ENCODE measurements around the gene DNMT3L.
"Not testable (repeated sequence)": the region's sequence is repeated elsewhere in the genome, so short reads cannot be mapped to it uniquely, and the experiment has no call there.

The DNMT3L gene

DNA sequence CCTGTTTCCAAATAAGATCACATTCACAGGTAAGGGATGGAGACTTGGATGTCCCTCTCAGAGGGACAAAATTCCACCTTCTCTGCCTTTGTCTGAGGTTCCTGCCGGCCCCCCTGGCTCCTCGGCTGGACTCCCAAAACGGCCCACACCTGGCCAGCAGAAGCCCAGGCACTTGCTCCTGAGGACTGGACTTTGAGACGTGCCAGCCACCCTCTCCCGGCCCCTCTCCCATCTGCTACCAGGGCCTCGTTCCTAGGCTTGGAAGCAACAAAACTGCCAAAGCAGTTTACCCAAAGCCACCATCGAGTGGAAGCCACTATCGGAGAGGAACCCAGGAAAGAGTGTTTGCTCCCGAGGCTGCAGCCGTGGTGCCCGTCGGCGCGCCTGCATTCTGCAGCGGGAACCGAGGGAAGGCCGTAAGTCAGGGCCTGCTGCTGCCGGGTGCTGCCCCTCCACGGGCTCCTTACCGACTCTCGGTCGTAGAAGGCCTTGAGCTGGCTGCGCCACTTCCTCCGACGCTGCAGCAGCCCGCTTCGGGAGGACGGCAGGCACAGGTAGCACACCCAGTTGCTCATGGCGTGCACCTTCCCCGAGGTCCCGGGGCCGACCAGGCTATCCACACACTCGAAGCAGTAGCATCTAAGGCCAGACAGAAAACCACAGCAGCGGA is 3.5 kb downstream of the DNMT3L start:
- intact Hi-C loops (cut with DNase I), result no loop called here
- peak in 1 of 10 donors; percentile 79 for DNase-seq

DNA sequence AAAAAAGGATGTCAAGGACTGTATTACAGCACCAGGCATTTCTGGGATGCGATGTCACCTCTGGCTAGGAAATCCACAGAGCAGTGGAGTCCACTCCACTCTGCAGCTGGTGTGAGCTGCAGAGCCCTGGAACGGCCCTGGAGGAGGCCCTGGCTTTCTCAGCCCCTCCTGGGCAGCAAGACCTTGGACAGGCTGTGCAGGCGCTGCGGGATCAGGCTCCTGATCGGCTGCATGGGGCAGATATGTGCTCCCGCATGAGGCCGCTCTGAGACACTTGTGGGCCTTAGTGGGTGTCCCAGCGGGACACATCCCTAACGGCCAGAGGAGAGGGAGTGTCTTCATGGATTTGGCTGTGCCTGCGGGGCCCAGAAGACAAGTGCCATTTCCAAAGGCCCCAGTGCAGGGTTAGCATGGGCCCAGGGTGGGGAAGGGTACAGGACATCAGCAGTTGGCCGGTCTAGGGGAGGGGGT is 6.2 kb downstream of the DNMT3L start:
- peak in 3 of 10 donors; percentile 24 to 55 (median 55) for DNase-seq
- intact Hi-C loops (cut with DNase I), result no loop called here

DNA sequence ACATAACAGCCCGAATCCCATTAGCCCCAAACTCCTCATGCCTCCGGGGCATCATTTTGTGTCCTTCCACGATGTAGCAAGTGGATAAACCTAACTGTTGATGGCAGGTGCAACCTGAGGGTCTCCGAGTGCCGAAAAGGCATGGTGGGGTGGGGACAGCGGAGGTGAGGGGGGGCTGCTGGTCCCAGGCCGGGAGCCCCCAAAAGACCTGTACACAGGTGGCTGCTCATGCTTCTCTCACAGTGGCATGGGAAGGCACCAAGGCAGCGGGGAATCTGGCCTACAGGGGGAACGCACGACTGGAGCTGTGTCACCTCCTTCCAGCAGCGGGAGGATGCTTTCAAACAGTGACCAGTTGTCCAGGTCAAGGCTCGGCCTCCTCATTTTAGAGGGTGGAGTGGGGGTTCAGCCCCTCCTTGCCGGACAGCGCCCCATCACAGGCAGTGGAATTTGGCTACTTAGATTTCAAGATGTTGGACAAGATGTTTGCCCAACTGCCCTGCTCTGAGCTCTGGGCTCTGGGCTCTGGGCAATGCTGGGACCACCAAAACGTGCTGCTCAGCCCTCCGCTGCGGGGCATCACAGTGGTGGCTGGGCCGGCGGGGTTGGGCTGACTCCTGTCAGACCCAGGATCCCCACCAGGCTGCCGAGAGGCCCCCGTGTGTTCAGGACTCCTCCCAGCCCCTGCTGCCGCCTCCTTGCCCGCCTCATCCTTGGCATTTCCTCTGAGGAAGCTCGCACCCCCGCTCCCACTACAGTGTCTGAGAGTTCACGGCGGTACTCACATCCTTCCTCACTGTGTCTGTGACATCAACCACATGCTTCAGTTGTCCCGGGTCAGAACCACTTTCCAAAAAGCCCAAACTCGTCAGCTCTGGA is 7.6 kb downstream of the DNMT3L start:
- intact Hi-C loops (cut with DNase I), result no loop called here
- peak in 3 of 10 donors; percentile 52 to 80 (median 64) for DNase-seq

DNA sequence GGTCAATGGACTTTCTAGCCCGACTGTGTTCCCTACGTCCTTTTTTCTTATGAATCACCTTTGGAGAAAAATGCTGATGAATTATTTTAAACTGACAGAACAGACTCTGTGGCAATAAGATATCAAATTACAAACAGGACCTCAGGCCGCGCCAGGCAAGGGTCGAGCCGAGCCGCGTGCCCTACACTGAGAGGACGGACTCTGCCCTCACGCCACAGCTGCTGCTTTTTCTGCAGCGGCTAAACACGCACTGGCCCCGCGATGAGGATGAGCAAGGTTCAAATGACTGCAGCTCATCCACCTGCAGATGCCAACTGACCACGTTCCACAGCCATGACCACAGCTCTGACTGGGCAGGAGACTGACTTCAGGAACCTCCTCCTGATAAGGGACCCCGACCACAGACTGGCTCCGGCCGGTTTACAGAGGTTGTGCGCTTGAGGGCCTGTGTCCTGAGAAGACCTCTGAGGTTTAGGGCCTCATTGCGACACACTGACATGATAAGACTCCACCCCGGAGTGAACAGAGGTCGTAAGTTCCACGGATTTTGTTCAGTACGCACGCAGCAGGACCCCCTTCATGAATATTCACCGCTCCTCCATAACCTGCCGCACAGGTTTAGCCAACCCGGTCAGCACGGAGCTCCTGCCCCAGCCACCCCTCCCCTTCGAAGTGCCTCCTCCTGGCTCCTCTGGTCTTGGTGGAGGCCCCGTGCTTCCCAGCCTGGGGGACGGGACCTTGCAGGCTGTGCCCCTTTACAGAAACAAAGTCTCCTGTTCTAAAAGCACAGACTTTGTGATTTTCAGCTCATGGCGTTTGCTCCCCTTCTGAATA is 12.3 kb downstream of the DNMT3L start:
- intact Hi-C loops (cut with DNase I); DNase-seq: not testable (repeated sequence)

DNA sequence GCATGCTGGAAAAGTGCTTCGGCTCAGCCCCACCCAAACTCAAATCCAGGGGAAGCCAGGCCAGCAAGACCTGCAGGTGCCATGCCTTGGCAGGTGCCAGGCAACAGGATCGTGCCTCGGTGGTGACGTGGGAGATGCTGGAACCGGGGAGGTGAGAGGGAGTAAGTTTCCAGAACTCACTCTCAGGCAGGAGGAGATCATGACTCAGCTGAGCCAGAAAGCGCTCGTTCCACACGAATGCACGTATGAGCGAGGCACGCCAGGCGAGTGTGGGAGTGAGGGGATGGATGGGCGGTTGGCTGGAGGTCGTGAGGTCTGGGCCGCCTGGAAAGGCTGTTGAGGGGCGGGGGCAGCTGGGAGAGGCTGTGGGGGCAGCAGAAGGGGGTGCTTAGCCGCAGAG is 13.8 kb downstream of the DNMT3L start:
- intact Hi-C loops (cut with DNase I); DNase-seq: not testable (repeated sequence)

DNA sequence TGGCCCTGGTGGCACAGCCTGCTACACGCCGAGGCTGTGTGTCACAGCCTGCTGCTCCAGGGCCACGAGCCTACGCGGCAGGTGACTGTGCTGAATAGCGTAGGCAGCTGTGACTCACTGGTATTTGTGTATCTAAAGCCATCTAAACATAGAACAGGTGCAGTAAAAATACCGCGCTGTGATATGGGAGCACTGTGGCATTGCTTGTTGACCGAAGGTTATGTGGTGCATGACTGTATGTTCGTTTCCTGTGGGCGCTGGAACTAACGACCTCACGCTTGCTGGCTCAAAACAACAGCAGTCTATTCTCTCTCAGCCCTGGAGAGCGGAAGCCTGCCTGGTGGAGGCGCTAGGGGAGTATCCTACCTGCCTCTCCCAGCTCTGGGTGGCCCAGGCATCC is 17.7 kb downstream of the DNMT3L start:
- intact Hi-C loops (cut with DNase I); DNase-seq: not testable (repeated sequence)

DNA sequence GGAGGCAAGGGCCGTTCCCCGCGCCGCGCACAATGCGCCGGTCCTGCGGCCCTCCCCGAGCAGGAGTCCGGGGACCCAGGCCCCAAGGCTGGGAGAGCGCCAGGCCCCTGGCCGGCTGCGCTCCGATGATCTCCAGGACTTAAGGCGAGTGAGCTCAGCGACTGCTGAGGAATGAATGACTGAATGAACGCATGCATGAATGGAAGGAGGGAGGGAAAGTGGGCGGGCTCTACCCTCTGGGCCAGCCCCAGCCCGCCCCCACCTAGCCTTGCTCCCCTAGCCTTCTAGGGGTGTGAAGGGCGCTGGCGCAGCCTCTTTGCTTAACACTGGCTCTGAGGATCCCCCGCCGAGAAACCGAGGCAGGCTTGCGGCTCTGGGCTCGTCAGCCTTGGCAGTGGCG is 20.4 kb downstream of the DNMT3L start:
- DNase-seq; intact Hi-C loops (cut with DNase I): not testable (repeated sequence)

DNA sequence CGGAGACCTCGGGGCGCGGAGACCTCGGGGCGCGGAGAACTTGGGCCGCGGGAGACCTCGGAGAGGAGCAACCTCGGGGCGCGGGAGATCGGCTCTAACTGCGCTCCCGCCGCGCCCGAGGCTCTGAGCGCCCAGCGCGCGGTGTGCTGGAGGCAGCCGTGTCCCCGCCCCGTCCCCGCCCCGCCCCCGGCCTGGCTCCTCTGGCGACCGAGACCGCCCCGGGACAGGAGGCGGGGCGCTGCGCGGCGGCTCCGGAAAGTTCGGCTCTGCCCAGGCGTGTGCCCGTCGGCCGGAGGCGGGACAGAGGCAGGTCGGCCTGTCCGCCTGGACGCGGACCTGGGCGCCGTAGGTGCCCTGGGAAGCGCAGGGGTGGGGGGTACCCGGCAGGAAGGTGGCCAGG is 20.9 kb downstream of the DNMT3L start, which contains the start of gene ICOSLG:
Gene ICOSLG (minus strand): TSS at position 102 of the 400 bp plus-strand sequence. CDS start 126 bp downstream, outside the sequence.
- intact Hi-C loops (cut with DNase I), result not testable (repeated sequence)

DNA sequence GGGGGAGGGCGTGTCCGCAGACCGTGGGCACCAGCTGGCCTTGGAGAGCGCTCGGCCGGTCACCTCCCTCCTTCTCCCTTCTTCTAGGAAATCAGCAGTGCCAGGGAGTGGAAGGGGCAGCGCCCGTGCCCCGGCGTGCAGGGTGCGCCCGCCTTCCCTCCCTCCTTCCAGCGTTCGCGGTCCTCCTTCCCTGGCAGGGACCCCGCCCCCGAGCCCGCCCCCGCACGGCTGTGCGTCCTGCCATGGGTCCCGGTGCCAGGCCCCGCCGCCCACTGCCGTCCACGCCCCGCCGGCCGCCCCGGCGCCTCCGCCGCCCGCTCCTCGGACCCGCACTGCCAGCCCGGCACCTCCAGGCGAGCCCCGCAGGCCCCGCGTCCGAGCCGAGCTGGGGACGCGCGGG is 21.3 kb downstream of the DNMT3L start:
- DNase-seq; intact Hi-C loops (cut with DNase I): not testable (repeated sequence)

More for the DNA sequence above, 20.9 kb downstream of the DNMT3L start, which contains the start of gene ICOSLG:
- not testable (repeated sequence) for DNase-seq

DNA sequence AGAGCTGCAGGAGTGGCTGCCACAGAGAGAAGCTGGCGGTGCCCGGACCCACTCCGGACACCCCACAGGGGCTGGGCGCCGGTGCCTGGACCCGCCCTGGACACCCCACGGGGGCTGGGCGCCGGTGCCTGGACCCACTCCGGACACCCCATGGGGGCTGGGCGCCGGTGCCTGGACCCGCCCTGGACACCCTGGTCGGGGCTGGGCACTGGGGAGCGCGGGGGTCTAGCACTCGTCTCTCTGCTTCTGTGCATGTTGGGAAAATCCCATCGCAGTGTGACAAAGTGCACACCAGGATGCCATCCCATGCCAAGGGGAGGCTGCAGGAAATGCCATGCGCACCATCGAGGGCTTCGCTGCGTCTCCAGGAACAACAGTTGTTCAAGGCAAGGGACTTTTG is 32.1 kb downstream of the DNMT3L start:
- intact Hi-C loops (cut with DNase I), result not testable (repeated sequence)

DNA sequence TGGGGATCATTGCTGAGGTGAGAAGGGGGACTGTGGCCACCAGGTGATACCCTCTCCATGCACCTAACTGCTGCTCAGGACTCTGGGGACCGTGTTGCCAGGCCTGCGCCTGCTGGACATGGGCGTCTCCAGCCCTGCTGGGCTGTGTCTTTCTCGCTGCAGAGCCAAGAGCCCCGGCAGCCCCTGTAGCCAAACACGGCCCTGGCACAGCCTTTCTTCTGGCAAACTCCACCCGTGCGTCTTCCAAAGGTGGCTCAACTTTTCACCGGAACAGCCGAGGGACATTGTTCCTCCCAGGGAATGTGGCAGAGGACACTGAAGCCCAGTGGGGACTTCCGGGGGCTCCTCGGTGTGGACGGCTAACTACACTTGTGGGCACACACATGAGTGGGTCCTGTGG is 33.6 kb downstream of the DNMT3L start:
- DNase-seq; intact Hi-C loops (cut with DNase I): not testable (repeated sequence)

More for the DNA sequence above, 32.1 kb downstream of the DNMT3L start:
- peak in 2 of 10 donors; percentile 35 to 50 for DNase-seq

DNA sequence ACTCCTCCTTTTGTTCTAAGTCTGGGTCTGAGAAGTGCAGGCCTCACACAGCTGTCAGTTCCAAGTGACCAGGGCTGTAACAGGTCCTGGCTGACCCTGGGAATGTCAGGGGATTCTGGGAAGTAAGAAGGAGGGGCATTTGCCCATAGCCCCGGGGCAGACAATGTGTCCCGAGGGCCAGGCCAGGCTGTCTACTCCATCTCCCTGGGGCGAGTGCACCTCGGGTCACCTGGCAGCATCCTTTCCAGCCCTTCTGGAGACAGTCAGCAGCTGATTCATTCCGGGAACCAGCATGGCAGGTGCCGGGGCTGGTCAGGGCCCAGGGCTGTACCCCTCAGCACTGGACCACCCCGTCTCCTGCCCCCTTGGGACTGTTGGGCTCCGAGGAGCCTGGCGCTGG is 34.1 kb downstream of the DNMT3L start:
- intact Hi-C loops (cut with DNase I), result not testable (repeated sequence)

DNA sequence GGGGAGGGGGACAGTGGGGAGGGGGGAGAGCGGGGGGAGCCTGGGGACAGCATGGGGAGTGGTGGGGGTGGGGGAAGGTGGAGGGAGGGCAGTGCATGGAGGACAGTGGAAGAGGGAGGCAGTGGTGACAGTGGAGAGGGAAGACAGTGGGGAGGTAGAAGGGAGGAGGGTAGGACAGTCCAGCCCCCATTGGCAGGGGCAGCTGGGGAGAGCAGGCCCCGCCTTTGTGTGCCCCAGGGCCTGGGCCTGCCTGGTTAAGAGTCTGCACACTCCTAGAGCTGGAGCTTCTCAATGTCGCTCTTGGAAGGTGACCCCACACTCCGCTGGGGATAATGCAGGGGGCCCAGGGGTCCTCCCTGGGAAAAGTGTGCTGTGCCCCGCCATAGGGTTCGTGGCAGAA is 36.1 kb downstream of the DNMT3L start:
- DNase-seq; intact Hi-C loops (cut with DNase I): not testable (repeated sequence)

More for the DNA sequence above, 34.1 kb downstream of the DNMT3L start:
- peak in 1 of 10 donors; percentile 3 for DNase-seq

DNA sequence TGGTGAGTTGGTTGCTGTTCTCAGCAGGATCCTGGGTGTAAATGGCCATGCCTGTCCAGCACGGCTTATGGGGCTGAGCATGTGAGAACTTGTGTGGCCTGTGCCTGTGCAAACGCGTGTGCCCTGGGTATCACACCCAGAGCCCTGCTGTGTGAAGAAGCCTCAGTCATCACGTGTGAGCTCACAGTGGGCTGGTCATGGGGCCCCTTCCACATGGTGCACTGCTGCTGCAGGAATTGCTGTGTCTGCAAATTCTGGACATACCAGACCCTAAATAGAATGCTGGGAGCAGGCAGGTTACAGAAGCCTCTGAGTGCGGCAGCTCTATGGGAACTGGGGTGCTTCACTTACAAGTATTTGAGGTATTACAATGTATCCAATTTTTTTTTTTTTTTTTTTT is 38.4 kb downstream of the DNMT3L start:
- DNase-seq; intact Hi-C loops (cut with DNase I): not testable (repeated sequence)

DNA sequence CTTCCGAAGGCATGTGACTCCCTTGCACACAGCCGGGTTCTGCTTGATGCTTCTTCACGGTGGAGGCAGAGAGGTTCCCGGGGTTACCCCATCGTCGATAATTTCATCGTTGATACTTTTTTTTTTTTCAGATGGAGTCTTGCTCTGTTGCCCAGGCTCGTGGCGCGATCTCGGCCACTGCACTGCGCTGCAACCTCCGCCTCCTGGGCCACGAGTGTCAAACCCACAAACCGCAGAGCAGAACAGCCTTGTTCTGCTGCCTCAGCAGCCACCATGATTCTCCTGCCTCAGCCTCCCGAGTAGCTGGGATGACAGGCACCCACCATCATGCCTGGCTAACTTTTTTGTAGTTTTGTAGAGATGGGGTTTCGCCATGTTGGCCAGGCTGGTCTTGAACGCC is 41.0 kb downstream of the DNMT3L start:
- intact Hi-C loops (cut with DNase I); DNase-seq: not testable (repeated sequence)

DNA sequence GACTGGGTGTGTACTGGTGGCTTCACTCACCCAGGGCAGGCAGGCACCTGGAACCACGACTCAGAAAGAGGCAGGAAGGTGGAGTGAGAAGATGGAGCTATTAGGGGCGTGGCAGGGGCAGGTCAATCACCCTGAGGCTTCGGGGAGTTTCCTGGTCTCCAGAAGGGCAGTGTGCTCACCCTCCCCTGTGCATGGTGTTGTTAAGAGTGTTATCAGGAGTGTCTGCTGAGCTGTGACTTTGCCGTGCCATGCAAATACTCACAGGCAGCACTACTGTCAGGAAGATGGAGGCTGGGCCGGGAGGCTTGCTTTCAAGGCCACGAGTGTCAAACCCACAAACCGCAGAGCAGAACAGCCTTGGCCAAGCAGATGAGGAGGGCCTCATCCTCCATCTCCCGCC is 43.2 kb downstream of the DNMT3L start:
- intact Hi-C loops (cut with DNase I); DNase-seq: not testable (repeated sequence)

DNA sequence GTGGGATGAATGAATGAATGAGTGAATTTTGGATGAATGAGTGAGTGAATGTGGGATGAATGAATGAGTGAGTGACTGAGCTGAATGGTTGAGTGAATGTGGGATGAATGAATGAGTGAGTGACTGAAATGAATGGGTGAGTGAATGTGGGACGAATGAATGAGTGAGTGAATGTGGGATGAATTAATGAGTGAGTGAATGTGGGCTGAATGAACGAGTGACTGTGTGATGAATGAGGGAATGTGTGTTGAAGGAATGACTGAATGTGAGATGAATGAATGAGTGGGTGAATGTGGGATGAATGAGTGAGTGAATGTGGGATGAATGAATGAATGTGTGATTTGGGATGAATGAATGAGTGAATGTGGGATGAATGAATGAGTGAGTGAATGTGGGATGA is 49.7 kb downstream of the DNMT3L start:
- DNase-seq; intact Hi-C loops (cut with DNase I): not testable (repeated sequence)

DNA sequence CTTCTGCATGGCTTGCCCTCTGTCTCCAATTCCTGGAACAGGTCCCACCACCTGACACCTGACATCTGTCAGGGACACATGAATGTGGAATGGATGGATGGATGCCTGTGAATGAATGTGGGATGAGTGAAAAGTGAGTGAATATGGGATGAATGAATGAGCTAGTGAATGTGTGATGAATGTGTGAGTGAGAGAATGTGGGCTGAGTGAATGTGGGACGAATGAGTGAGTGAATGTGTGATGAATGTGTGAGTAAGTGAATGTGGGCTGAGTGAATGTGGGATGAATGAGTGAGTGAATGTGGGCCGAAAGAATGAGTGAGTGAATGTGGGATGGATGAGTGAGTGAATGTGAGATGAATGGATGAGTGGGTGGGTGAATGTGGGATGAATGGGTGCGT is 50.1 kb downstream of the DNMT3L start:
- DNase-seq; intact Hi-C loops (cut with DNase I): not testable (repeated sequence)

DNA sequence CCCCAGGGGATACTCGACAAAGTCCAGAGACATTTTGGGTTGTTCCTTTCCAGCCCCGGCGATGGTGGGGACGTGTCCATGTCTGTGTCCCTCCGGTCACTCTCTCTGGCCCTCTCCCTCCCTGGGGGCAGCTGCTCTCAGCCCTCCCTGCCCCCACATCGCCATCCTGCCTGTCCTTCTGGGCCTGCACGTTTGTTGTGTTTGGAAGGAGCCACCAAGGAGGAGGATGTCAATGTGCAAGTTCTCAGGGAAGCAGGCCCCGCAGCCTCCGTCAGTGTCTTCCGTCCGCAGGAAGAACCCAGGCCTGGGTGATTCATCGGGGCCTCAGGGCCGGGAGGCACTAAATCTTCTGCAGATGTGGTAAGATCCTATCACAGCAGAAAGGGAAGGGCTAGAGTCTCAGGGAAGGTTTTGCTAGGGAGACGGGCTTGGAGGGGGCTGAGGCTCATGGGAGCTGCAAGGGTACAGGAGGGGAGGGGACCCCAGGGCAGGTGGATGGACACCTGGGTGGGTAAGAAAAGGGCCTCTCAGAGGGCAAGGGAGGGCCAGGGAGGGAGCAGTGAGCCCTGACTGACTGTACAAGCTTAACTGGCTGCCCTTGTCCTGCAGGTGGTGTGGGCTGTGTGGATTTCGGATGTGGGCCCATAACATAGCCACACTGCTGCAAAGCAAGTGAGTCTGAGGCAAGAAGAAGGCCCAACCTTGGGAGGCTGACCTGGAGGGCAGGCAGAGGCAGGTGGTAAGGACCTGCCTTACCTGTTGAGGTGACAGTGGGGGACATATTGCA is 53.6 kb downstream of the DNMT3L start:
- DNase-seq, result peak in 1 of 10 donors; percentile 4
- intact Hi-C loops (cut with DNase I), result not testable (repeated sequence)
